Gastrocnemius medialis (tissue), 4 donors: ENCODE results near the gene RIPK3.
"Not testable (repeated sequence)": the region's sequence is repeated elsewhere in the genome, so short reads cannot be mapped to it uniquely, and the experiment has no call there.

Source experiments
- POLR2A ChIP-seq, 2 donors: fragments of 450-650 bp; IDR thresholded peaks; one replicate each; pipeline ENCODE4 v1.6.1; 2017; ENCODE audit warnings: antibody characterized with exemption in 2 of 2, mild to moderate bottlenecking in 2 of 2, moderate library complexity in 2 of 2
- TF ChIP-seq, protein P1 (sequence below), 5 experiments: fragments of 450-650 bp in 3 of 5; fragments of 200-600 bp in 2 of 5; sonication (generic) in 2 of 5; IDR thresholded peaks in 4 of 5; conservative IDR thresholded peaks in 1 of 5; 1 replicate in 4 of 5; 2 replicates in 1 of 5; pipeline ENCODE4 v1.5.1; 2016 to 2019; ENCODE audit warnings: antibody characterized with exemption in 5 of 5, mild to moderate bottlenecking in 3 of 5, moderate library complexity in 3 of 5

DNA sequence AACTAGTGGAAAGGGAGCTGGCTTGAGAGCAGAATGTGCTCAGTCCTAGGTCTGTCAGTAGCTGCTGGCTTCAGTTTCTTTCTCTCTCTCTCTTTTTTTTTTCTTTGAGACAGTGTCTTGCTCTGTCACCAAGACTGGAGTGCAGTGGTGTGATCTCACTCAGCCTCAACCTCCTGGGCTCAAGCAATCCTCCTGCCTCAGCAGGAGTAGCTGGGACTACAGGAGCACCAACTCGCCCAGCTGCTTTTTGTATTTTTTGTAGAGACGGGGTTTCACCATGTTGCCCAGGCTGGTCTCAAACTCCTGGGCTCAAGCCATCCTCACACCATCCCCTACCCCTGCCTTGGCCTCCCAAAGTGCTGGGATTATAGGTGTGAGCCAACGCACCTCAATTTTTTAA is 31.8 kb upstream of the RIPK3 start:
- TF ChIP-seq, protein P1, sequence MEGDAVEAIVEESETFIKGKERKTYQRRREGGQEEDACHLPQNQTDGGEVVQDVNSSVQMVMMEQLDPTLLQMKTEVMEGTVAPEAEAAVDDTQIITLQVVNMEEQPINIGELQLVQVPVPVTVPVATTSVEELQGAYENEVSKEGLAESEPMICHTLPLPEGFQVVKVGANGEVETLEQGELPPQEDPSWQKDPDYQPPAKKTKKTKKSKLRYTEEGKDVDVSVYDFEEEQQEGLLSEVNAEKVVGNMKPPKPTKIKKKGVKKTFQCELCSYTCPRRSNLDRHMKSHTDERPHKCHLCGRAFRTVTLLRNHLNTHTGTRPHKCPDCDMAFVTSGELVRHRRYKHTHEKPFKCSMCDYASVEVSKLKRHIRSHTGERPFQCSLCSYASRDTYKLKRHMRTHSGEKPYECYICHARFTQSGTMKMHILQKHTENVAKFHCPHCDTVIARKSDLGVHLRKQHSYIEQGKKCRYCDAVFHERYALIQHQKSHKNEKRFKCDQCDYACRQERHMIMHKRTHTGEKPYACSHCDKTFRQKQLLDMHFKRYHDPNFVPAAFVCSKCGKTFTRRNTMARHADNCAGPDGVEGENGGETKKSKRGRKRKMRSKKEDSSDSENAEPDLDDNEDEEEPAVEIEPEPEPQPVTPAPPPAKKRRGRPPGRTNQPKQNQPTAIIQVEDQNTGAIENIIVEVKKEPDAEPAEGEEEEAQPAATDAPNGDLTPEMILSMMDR (IDR thresholded peaks at IDR 0.05 in 4 of 5, conservative IDR thresholded peaks at IDR 0.05 in 1 of 5) = not testable (repeated sequence)
- not testable (repeated sequence) for TF ChIP-seq POLR2A (IDR thresholded peaks at IDR 0.05)
